K562 (cell line): ENCODE data around the gene SCNN1A. TPM values are rescaled to one million over a fixed set of nuclear protein-coding genes. Genes with fewer than 3 reads are reported as not detected.
A peak's percentile ranks its signal among the peaks of the same experiment; 100 is the strongest.

Experiments
- ATAC-seq: fragments of 200-7000 bp; cut with Tn5 transposase; 3 replicates; pipeline ENCODE4 v1.9.1; 2020; ENCODE audit warnings: moderate library complexity
- BruUV-seq: library from RNA; stranded (reverse); fragments of 400-500 nt; replicated peaks from 2 replicates; lab custom pipeline; 2021; lab: Mats Ljungman, UMichigan
- CTCF ChIA-PET: fragments of 300-600 bp; formaldehyde crosslinking; extraction: SDS; loops from one replicate; lab custom pipeline; 2021; ENCODE audit warnings: low intra/inter-chr PET ratio; lab: Yijun Ruan, JAX
- POLR2A ChIA-PET: fragments of 300-600, 350-650 bp; sonication (Branson Sonifier 250); formaldehyde crosslinking; extraction: SDS; loops from one replicate; lab custom pipeline; 2021; ENCODE audit warnings: antibody characterized with exemption, inconsistent platforms; lab: Yijun Ruan, JAX
- DNase-seq, 4 experiments: peaks; one replicate each; pipeline versions ENCODE4 v3.0.0 to v3.0.0-alpha.2; 2011 to 2018; ENCODE audit warnings: low spot score in 3 of 4, mixed read lengths in 3 of 4; ENCODE audit errors: extremely low read depth in 1 of 4
- FAIRE-seq: peaks from 2 replicates; lab custom pipeline; 2011; peaks lifted over from hg19 to GRCh38; lab: Jason Lieb, UNC
- H2AFZ ChIP-seq: 2 replicates; pipeline ENCODE4 v1.6.0; 2011; ENCODE audit warnings: low read depth, low read length, control low read depth, inconsistent platforms
- H3K27ac ChIP-seq: fragments of 200-600 bp; 3 replicates; pipeline ENCODE4 v1.8.0; 2011; ENCODE audit warnings: low read depth, mild to moderate bottlenecking, control low read depth, inconsistent platforms, low read length, moderate library complexity, mixed read lengths; ENCODE audit errors: extremely low read depth
- H3K27me3 ChIP-seq, 2 experiments: fragments of 300-600 bp in 1 of 2; 2 replicates in 1 of 2; 3 replicates in 1 of 2; pipeline versions ENCODE4 v1.6.0 to v1.8.0; 2011; ENCODE audit warnings: inconsistent platforms in 2 of 2, low read length in 2 of 2, mild to moderate bottlenecking in 1 of 2, mixed read lengths in 1 of 2, moderate library complexity in 1 of 2; ENCODE audit not compliant: control insufficient read depth in 2 of 2, insufficient read depth in 2 of 2
- H3K36me3 ChIP-seq: fragments of 300-600 bp; 3 replicates; pipeline ENCODE4 v1.8.0; 2011; ENCODE audit warnings: mild to moderate bottlenecking, low read length, inconsistent platforms; ENCODE audit not compliant: control insufficient read depth, insufficient read depth
- H3K4me1 ChIP-seq, 2 experiments: fragments of 200-600 bp in 1 of 2; replicated peaks in 1 of 2; 2 replicates in 1 of 2; 3 replicates in 1 of 2; pipeline versions ENCODE4 v1.5.1 to v1.8.0; 2011; ENCODE audit warnings: inconsistent platforms in 2 of 2, low read length in 2 of 2, mild to moderate bottlenecking in 1 of 2, mixed read lengths in 1 of 2, moderate library complexity in 1 of 2; ENCODE audit not compliant: control insufficient read depth in 2 of 2, insufficient read depth in 2 of 2
- H3K4me2 ChIP-seq: 2 replicates; pipeline ENCODE4 v1.6.1; 2011; ENCODE audit warnings: low read length, control low read depth, inconsistent platforms, mixed read lengths; ENCODE audit not compliant: insufficient read depth
- H3K4me3 ChIP-seq: fragments of 200-600 bp; sonication (generic), shearing (Covaris generic); 2 replicates; pipeline ENCODE4 v1.5.1; 2016; ENCODE audit warnings: control low read depth, inconsistent platforms
- H3K79me2 ChIP-seq: fragments of 200-600 bp; 3 replicates; pipeline ENCODE4 v1.8.0; 2011; ENCODE audit warnings: low read length, inconsistent platforms; ENCODE audit not compliant: control insufficient read depth, insufficient read depth
- H3K9ac ChIP-seq, 2 experiments: 2 replicates each; pipeline versions ENCODE4 v1.6.0 to v1.6.1; 2011; ENCODE audit warnings: low read depth in 2 of 2, low read length in 2 of 2, control low read depth in 1 of 2, inconsistent platforms in 1 of 2, mild to moderate bottlenecking in 1 of 2, mixed read lengths in 1 of 2; ENCODE audit not compliant: insufficient read depth in 1 of 2
- H3K9me1 ChIP-seq: one replicate; pipeline ENCODE4 v1.6.0; 2011; ENCODE audit warnings: inconsistent platforms, mild to moderate bottlenecking, low read length, moderate library complexity; ENCODE audit not compliant: control insufficient read depth, insufficient read depth
- H3K9me3 ChIP-seq: replicated peaks from 2 replicates; pipeline ENCODE4 v1.5.1; 2011; ENCODE audit warnings: low read depth, low read length, inconsistent platforms; ENCODE audit not compliant: control insufficient read depth, insufficient read depth
- H4K20me1 ChIP-seq: replicated peaks from 2 replicates; pipeline ENCODE4 v1.6.1; 2011; ENCODE audit warnings: low read length, inconsistent platforms, mixed read lengths; ENCODE audit not compliant: control insufficient read depth, insufficient read depth
- CBX5 ChIP-seq: IDR thresholded peaks from 2 replicates; pipeline ENCODE4 v1.6.1; 2014; ENCODE audit warnings: low read depth, borderline replicate concordance
- EGR1 ChIP-seq: fragments of 450-650 bp; conservative IDR thresholded peaks from 2 replicates; pipeline ENCODE4 v1.6.1; 2017; ENCODE audit warnings: mild to moderate bottlenecking
- HDAC1 ChIP-seq, 2 experiments: fragments of 450-650 bp; IDR thresholded peaks; 2 replicates each; pipeline ENCODE4 v1.6.1; 2016 to 2017; ENCODE audit warnings: inconsistent platforms in 1 of 2, mild to moderate bottlenecking in 1 of 2, moderate library complexity in 1 of 2
- HDAC6 ChIP-seq: IDR thresholded peaks from 2 replicates; pipeline ENCODE4 v1.6.1; 2012; ENCODE audit warnings: low read depth, mild to moderate bottlenecking, control low read depth, inconsistent platforms, low read length, moderate library complexity
- KDM1A ChIP-seq, 2 experiments: fragments of 450-650 bp; IDR thresholded peaks; 2 replicates each; pipeline ENCODE4 v1.6.1; 2016; ENCODE audit warnings: mild to moderate bottlenecking in 2 of 2
- MYBL2 ChIP-seq, 2 experiments: fragments of 450-650 bp in 1 of 2; sonication (generic) in 1 of 2; formaldehyde crosslinking in 1 of 2; IDR thresholded peaks; 2 replicates each; pipeline versions ENCODE4 v1.6.1 to v1.8.1; 2017 to 2022; ENCODE audit warnings: borderline replicate concordance in 1 of 2, inconsistent platforms in 1 of 2, low read depth in 1 of 2, mild to moderate bottlenecking in 1 of 2, missing genetic modification reagents in 1 of 2, moderate library complexity in 1 of 2
- PRDM10 ChIP-seq: fragments of 450-650 bp; IDR thresholded peaks from 2 replicates; pipeline ENCODE4 v1.6.1; 2018; ENCODE audit not compliant: partially characterized antibody
- THRAP3 ChIP-seq: fragments of 450-650 bp; IDR thresholded peaks from 2 replicates; pipeline ENCODE4 v1.6.1; 2016; ENCODE audit warnings: mild to moderate bottlenecking, inconsistent platforms, borderline replicate concordance
- ZNF830 ChIP-seq: fragments of 250-450 bp; sonication (Bioruptor Pico); IDR thresholded peaks from 2 replicates; pipeline ENCODE4 v1.5.0; 2021; ENCODE audit warnings: mild to moderate bottlenecking
- WGBS: fragments of 100-300 bp; shearing (Covaris generic); methylation state at CpG from one replicate; pipeline ENCODE4 v1.1.6; 2016; ENCODE audit warnings: low coverage, mixed read lengths; ENCODE audit not compliant: insufficient coverage; ENCODE audit errors: missing lambda C conversion rate; 5-methylcytosine and 5-hydroxymethylcytosine counted together
- in situ Hi-C: fragments of 300-500 bp; cut with MboI; formaldehyde crosslinking; loops from 4 replicates; pipeline ENCODE4 v1.15.0; 2018; ENCODE audit warnings: inconsistent platforms, mixed read lengths
- intact Hi-C: fragments of 100-400 bp; cut with micrococcal nuclease; formaldehyde crosslinking; loops from 2 replicates; pipeline ENCODE4 v1.14.2; 2022
- polyA plus RNA-seq, 8 experiments: library from polyadenylated mRNA; depleted of rRNA in 4 of 8; stranded (reverse) in 5 of 8; unstranded in 3 of 8; fragments of >200 nt; fragmentation: Nextera tagmentation in 2 of 8; fragmentation: Illumina TruSeq in 1 of 8; extraction: Ambion mirVana in 2 of 8; extraction: Trizol in 1 of 8; gene quantifications; 2 replicates each; pipeline versions ENCODE4 v1.2.1 to v1.2.3, GENCODE V29; 2011 to 2014; ENCODE audit warnings: inconsistent platforms in 1 of 8, missing spikeins in 1 of 8
- total RNA-seq, 7 experiments: library from RNA; depleted of rRNA in 6 of 7; stranded (reverse); fragments of >200 nt in 6 of 7; fragmentation: Illumina TruSeq in 2 of 7; extraction: Trizol in 2 of 7; gene quantifications; 2 replicates each; pipeline versions ENCODE4 v1.2.1 to v1.2.3, GENCODE V29; 2011 to 2021; ENCODE audit warnings: low replicate concordance in 1 of 7
- TF ChIP-seq, protein P1 (sequence below): sonication (generic); formaldehyde crosslinking; IDR thresholded peaks from 2 replicates; pipeline ENCODE4 v1.8.0; 2022; ENCODE audit warnings: mild to moderate bottlenecking, missing genetic modification reagents
- TF ChIP-seq, protein P2 (sequence below): IDR thresholded peaks from 3 replicates; pipeline ENCODE4 v1.6.1; 2011; ENCODE audit warnings: borderline replicate concordance, mild to moderate bottlenecking; ENCODE audit not compliant: insufficient read length, insufficient read depth

The SCNN1A gene
- total and polyA plus RNA-seq, 9 of the 15 experiments (the other 6 are each of a cell fraction or from before 2014, with no cell fraction given): 0.15 to 0.49 (median 0.32) TPM; not detected in 5

- ATAC-seq (no peak), FAIRE-seq (no peak), DNase-seq (no peak)
- POLR2A ChIA-PET: interaction anchor here (2.9 to 3.8 kb wide), 2 partner anchors 8 to 10 kb away, joined by 14 to 15 read pairs; partner anchors contain the start of gene SCNN1A
- in situ Hi-C loops (no loop called here), intact Hi-C loops (no loop called here)
- Histone ChIP-seq H3K4me2 (no peak overlapping the region), H3K9me3 (no peaks in the 10 kb centered on the region), H3K79me2 (peaks cover 29% of the 10 kb centered on the region), H3K9me1 (no peaks in the 10 kb centered on the region), H3K27ac (no peak overlapping the region), H4K20me1 (no peaks in the 10 kb centered on the region), H3K9ac (peak overlapping the region in 1 of 2 experiments; percentile 20; a peak in 1 of 4 replicates), H3K4me1 (peaks cover 10 to 35% of the 10 kb centered on the region in 2 experiments; a peak in 4 of 5 replicates), H3K27me3 (no peaks in the 10 kb centered on the region), H3K4me3 (no peak overlapping the region), H2AFZ (no peak overlapping the region), H3K36me3 (peaks cover 25% of the 10 kb centered on the region)
- no TSS peak for BruUV-seq
- WGBS: 80% methylated on average over 1 of the region's 7 CpGs
- CTCF ChIA-PET: no interaction called here
- TF ChIP-seq ZNF830 (CRISPR knock-in tag) (no peak), CBX5 (no peak), MYBL2 (IDR thresholded peaks at IDR 0.05; ENCODE audit: low read depth) (no peak), MYBL2 (CRISPR knock-in tag; IDR thresholded peaks at IDR 0.05; ENCODE audit: borderline replicate concordance) (no peak), EGR1 (no peak), THRAP3 (no peak), HDAC1 (IDR thresholded peaks at IDR 0.05) (no peak), PRDM10 (no peak), KDM1A (IDR thresholded peaks at IDR 0.05) (no peak), HDAC6 (no peak)
- TF ChIP-seq, protein P1, sequence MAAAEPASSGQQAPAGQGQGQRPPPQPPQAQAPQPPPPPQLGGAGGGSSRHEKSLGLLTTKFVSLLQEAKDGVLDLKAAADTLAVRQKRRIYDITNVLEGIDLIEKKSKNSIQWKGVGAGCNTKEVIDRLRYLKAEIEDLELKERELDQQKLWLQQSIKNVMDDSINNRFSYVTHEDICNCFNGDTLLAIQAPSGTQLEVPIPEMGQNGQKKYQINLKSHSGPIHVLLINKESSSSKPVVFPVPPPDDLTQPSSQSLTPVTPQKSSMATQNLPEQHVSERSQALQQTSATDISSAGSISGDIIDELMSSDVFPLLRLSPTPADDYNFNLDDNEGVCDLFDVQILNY (CRISPR knock-in tag): no peak
- TF ChIP-seq, protein P2, sequence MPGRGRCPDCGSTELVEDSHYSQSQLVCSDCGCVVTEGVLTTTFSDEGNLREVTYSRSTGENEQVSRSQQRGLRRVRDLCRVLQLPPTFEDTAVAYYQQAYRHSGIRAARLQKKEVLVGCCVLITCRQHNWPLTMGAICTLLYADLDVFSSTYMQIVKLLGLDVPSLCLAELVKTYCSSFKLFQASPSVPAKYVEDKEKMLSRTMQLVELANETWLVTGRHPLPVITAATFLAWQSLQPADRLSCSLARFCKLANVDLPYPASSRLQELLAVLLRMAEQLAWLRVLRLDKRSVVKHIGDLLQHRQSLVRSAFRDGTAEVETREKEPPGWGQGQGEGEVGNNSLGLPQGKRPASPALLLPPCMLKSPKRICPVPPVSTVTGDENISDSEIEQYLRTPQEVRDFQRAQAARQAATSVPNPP: no peak
Measured at GRCh38 chr12:6382371-6382770, 7.0 kb upstream of the SCNN1A start.
